Measurements from ENCODE around the gene FRAT2.

Gene FRAT2

GRCh38 chr10:97334370-97335175, at the start of gene FRAT2:
Gene FRAT2 (minus strand): TSS chr10:97334729. CDS start chr10:97334572, 157 bp downstream.
- FAIRE-seq: no peak

GRCh38 chr10:97384156-97384555, 49.6 kb upstream of the FRAT2 start:
- no peak for FAIRE-seq

GRCh38 chr10:97383159-97383558, 48.6 kb upstream of the FRAT2 start:
- no peak for FAIRE-seq

GRCh38 chr10:97381626-97382025, 47.1 kb upstream of the FRAT2 start:
- no peak for FAIRE-seq

GRCh38 chr10:97380516-97380915, 46.0 kb upstream of the FRAT2 start:
- FAIRE-seq: no peak

- FAIRE-seq: no peak
Observed at GRCh38 chr10:97378933-97379921, 44.7 kb upstream of the FRAT2 start.

- no peak for FAIRE-seq
Observed at GRCh38 chr10:97376413-97376812, 41.9 kb upstream of the FRAT2 start.

- FAIRE-seq: no peak
Observed at GRCh38 chr10:97373456-97373855, 38.9 kb upstream of the FRAT2 start.

GRCh38 chr10:97372233-97372875, 37.8 kb upstream of the FRAT2 start:
- FAIRE-seq: no peak

- no peak for FAIRE-seq
Observed at GRCh38 chr10:97371696-97372095, 37.2 kb upstream of the FRAT2 start.

- no peak for FAIRE-seq
Observed at GRCh38 chr10:97367126-97367649, 32.7 kb upstream of the FRAT2 start.

GRCh38 chr10:97366572-97366971, 32.0 kb upstream of the FRAT2 start:
- no peak for FAIRE-seq

- no peak for FAIRE-seq
Observed at GRCh38 chr10:97365761-97366351, 31.3 kb upstream of the FRAT2 start.

- FAIRE-seq: no peak
Observed at GRCh38 chr10:97363071-97363470, 28.5 kb upstream of the FRAT2 start.

GRCh38 chr10:97362310-97363033, 27.9 kb upstream of the FRAT2 start:
- no peak for FAIRE-seq

GRCh38 chr10:97361537-97361901, 27.0 kb upstream of the FRAT2 start:
- no peak for FAIRE-seq

- no peak for FAIRE-seq
Observed at GRCh38 chr10:97360705-97361536, 26.4 kb upstream of the FRAT2 start.

- no peak for FAIRE-seq
Observed at GRCh38 chr10:97358781-97359180, 24.3 kb upstream of the FRAT2 start.

GRCh38 chr10:97358349-97358748, 23.8 kb upstream of the FRAT2 start:
- no peak for FAIRE-seq

- FAIRE-seq: no peak
Observed at GRCh38 chr10:97356918-97357317, 22.4 kb upstream of the FRAT2 start.

GRCh38 chr10:97356318-97356914, 21.9 kb upstream of the FRAT2 start:
- no peak for FAIRE-seq

Measured in A204.1 (cell line).